ENCODE measurements around the gene SEM1.
"Not testable (repeated sequence)": the region's sequence is repeated elsewhere in the genome, so short reads cannot be mapped to it uniquely, and the experiment has no call there.

SEM1 gene

GRCh38 chr7:96707901-96708774, 1.5 kb downstream of the SEM1 start:
- TF ChIP-seq, protein P1, sequence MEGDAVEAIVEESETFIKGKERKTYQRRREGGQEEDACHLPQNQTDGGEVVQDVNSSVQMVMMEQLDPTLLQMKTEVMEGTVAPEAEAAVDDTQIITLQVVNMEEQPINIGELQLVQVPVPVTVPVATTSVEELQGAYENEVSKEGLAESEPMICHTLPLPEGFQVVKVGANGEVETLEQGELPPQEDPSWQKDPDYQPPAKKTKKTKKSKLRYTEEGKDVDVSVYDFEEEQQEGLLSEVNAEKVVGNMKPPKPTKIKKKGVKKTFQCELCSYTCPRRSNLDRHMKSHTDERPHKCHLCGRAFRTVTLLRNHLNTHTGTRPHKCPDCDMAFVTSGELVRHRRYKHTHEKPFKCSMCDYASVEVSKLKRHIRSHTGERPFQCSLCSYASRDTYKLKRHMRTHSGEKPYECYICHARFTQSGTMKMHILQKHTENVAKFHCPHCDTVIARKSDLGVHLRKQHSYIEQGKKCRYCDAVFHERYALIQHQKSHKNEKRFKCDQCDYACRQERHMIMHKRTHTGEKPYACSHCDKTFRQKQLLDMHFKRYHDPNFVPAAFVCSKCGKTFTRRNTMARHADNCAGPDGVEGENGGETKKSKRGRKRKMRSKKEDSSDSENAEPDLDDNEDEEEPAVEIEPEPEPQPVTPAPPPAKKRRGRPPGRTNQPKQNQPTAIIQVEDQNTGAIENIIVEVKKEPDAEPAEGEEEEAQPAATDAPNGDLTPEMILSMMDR (IDR thresholded peaks at IDR 0.05; ENCODE audit: insufficient read depth, low read depth, low read length, missing control alignments) = no peak
- DNase-seq (ENCODE audit: low read depth) = no peak
- peak overlapping the region; percentile 65 for H3K4me3 ChIP-seq (ENCODE audit: low read depth, low read length)

- no peak overlapping the region for H3K4me3 ChIP-seq (ENCODE audit: low read depth, low read length)
- TF ChIP-seq, protein P1 (IDR thresholded peaks at IDR 0.05; ENCODE audit: insufficient read depth, low read depth, low read length, missing control alignments) = no peak
- no peak for DNase-seq (ENCODE audit: low read depth)
These were observed 8.4 kb downstream of the SEM1 start for GRCh38 chr7:96701258-96701657.

- TF ChIP-seq, protein P1 (IDR thresholded peaks at IDR 0.05; ENCODE audit: insufficient read depth, low read depth, low read length, missing control alignments) = no peak
- H3K4me3 ChIP-seq (ENCODE audit: low read depth, low read length) = no peak overlapping the region
- no peak for DNase-seq (ENCODE audit: low read depth)
These were observed 9.1 kb downstream of the SEM1 start for GRCh38 chr7:96700516-96700915.

GRCh38 chr7:96699219-96699871, 10.3 kb downstream of the SEM1 start:
- DNase-seq (ENCODE audit: low read depth) = no peak
- TF ChIP-seq, protein P1 (IDR thresholded peaks at IDR 0.05; ENCODE audit: insufficient read depth, low read depth, low read length, missing control alignments) = no peak
- no peak overlapping the region for H3K4me3 ChIP-seq (ENCODE audit: low read depth, low read length)

DNA sequence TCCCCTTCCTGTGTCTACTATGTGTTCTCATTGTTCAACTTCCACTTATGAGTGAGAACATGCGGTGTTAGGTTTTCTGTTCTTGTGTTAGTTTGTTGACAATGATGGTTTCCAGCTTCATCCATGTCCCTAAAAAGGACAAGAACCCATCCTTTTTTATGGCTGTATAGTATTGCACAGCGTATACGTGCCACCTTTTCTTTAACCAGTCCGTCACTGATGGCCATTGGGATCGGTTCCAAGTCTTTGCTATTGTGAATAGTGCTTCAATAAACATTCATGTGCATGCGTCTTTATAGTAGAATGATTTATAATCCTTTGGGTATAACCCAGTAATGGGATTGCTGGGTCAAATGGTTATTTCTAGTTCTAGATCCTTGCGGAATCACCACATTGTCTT, 11.2 kb downstream of the SEM1 start:
- H3K4me3 ChIP-seq (ENCODE audit: low read depth, low read length); DNase-seq (ENCODE audit: low read depth): not testable (repeated sequence)

- TF ChIP-seq, protein P1 (IDR thresholded peaks at IDR 0.05; ENCODE audit: insufficient read depth, low read depth, low read length, missing control alignments) = no peak
- DNase-seq (ENCODE audit: low read depth) = no peak
- H3K4me3 ChIP-seq (ENCODE audit: low read depth, low read length) = no peak overlapping the region
These were observed 11.8 kb downstream of the SEM1 start for GRCh38 chr7:96697822-96698221.

DNA sequence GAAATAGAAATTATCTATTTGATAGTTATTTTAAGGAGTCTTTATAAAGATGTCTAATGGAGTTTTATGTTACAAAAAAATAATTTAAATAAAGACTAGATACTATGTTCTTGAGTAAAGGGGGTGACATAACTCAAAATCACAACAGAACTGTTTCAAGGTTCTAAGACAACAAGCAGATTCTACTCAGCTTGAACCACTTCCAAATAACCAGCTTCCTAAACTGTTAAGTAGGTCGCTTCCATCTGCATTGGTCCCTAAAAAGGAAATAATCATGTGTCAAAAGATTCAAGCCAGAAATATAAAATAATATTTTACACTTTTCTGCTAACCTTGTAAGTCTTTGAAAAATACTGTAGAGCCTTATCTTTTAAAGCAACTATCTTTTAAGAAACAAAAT, 14.1 kb downstream of the SEM1 start:
- TF ChIP-seq, protein P1 (IDR thresholded peaks at IDR 0.05; ENCODE audit: insufficient read depth, low read depth, low read length, missing control alignments) = no peak
- no peak overlapping the region for H3K4me3 ChIP-seq (ENCODE audit: low read depth, low read length)
- DNase-seq (ENCODE audit: low read depth) = no peak

Data from GM12865 (cell line).